Natural killer cell treated with Interleukin-12 subunit alpha and Interleukin-12 subunit beta and Interleukin-15 and Interleukin-18, amount 100 ng/mL, for 72 hours (primary cell): ENCODE results near the gene DHX57. TPM values are rescaled to one million over a fixed set of nuclear protein-coding genes. Genes with fewer than 3 reads are reported as not detected.

Source experiments
- ATAC-seq, 2 donors: fragments of 150-1000 bp; cut with Tn5 transposase in 1 of 2; sonication (Bioruptor Pico), chemical (Tn5 transposase) in 1 of 2; 2 replicates each; pipeline ENCODE4 v1.10.0; 2021
- DNase-seq: peaks from one replicate; pipeline ENCODE4 v3.0.0; 2022; ENCODE audit warnings: low spot score
- H3K27ac Mint-ChIP-seq, 2 donors: 1 replicate in 1 of 2; 2 replicates in 1 of 2; pipeline ENCODE4 v1.8.0; 2022; ENCODE audit warnings: mixed read lengths in 2 of 2, mild to moderate bottlenecking in 1 of 2, moderate library complexity in 1 of 2
- H3K27me3 Mint-ChIP-seq, 2 donors: 1 replicate in 1 of 2; 2 replicates in 1 of 2; pipeline ENCODE4 v1.8.0; 2022; ENCODE audit warnings: mixed read lengths in 2 of 2
- H3K36me3 Mint-ChIP-seq: one replicate; pipeline ENCODE4 v1.8.0; 2022; ENCODE audit warnings: mixed read lengths
- H3K4me1 Mint-ChIP-seq, 2 donors: 1 replicate in 1 of 2; 2 replicates in 1 of 2; pipeline ENCODE4 v1.8.0; 2022; ENCODE audit warnings: low read depth in 2 of 2, mixed read lengths in 2 of 2, mild to moderate bottlenecking in 1 of 2
- H3K4me3 Mint-ChIP-seq: one replicate; pipeline ENCODE4 v1.8.0; 2022; ENCODE audit warnings: mixed read lengths
- H3K9me3 Mint-ChIP-seq: 2 replicates; pipeline ENCODE4 v1.8.0; 2022; ENCODE audit warnings: mixed read lengths
- total RNA-seq, 2 donors: library from RNA; stranded (reverse); gene quantifications; one replicate each; pipeline ENCODE4 v1.2.3, GENCODE V29; 2022

Gene DHX57
- total RNA-seq, 2 donors from 2014 or later = 17.5 to 37.7 TPM

DNA sequence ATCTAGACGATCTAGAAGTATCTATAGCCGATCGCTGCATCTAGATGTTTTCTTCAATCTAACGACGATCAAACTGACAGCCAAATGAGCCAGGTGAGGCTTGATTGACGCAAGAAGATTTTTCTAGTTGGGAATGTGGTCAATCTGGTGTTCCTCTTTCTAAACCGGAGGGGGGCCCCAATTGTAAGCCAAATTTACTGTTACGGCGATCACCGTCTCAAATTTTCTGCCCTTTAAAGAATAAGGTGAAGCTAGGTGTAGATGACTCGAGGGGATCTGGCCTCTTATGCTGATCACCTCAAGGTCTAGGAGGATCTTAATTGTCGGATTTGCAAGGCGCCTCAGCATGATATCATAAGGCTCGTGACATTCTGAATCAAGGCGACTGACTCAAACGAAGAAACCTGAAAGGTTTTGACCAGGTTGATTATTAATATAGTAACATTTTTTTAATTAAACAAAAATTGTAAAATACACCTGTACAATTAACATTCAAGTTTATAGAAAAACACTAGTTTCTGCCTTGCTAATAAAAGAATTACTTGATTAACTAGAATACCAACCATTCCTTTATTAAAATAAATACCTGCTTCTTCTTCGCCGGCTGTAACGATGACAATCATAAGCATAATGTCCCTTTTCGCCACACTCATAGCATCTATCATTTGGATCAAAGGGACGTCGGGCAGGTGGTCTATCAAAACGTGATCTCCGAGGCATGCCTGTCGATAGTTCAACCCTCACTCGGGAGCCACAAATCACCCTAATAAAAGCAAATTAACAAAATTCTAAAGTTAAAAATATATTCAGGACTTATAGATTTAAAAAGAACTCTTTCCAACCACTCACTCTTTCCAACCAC lies 126.6 kb downstream of the DHX57 start:
- ATAC-seq = no peak
- H3K36me3 Mint-ChIP-seq = peaks cover 59% of the 10 kb centered on the region

DNA sequence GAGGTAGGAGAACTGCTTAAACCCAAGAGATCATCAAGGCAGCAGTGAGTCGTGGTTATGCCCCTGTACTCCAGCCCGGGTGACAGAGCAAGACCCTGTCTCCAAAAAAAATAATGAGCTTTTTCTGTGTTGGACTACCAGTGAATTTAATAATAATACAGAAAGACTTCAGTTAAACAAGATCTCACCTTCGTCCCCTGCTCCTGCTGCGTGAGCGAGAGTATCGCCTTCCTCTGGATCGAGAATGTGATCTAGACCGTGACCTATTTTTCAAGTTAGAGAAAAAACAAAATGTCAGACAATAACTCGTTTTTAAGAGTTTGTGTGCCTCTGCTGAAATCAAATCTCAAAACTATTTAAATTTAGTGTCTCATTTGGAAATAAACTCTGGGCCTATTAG lies 127.3 kb downstream of the DHX57 start:
- peaks cover 68 to 70% of the 10 kb centered on the region in 2 donors for H3K4me1 Mint-ChIP-seq
- peaks cover 59% of the 10 kb centered on the region for H3K36me3 Mint-ChIP-seq
- H3K4me3 Mint-ChIP-seq = peak overlapping the region; percentile 100
- no peaks in the 10 kb centered on the region for H3K9me3 Mint-ChIP-seq
- peak overlapping the region; percentile 99 to 100 for H3K27ac Mint-ChIP-seq
- no peaks in the 10 kb centered on the region for H3K27me3 Mint-ChIP-seq
- ATAC-seq (no peak), DNase-seq (no peak)

More for the DNA sequence above, 126.6 kb downstream of the DHX57 start:
- Mint-ChIP-seq H3K27me3 (no peaks in the 10 kb centered on the region), H3K27ac (peak overlapping the region; percentile 99 to 100), H3K4me1 (peaks cover 65 to 68% of the 10 kb centered on the region in 2 donors), H3K4me3 (peak overlapping the region; percentile 100), H3K9me3 (no peaks in the 10 kb centered on the region)
- no peak for DNase-seq

DNA sequence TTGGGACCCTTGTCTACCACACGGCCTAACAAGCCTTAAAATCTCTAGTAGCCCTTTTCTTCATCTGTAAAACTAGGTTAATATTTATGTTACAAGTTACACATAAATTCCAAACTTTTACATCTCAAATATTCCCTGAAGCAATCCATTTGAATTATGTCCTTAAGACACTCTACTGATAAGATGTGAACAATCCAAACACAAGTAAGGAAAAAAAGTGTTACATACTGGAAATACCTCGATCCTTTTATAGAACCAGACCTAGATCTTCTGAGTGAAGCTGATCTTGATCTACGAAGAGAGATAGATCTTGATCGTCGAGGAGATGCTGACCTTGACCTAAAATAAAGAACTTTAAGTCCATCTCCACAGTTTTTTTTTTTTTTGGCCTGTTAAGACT lies 127.9 kb downstream of the DHX57 start:
- peak overlapping the region; percentile 100 for H3K4me3 Mint-ChIP-seq
- peaks cover 59% of the 10 kb centered on the region for H3K36me3 Mint-ChIP-seq
- H3K27me3 Mint-ChIP-seq = no peaks in the 10 kb centered on the region
- DNase-seq = no peak
- H3K4me1 Mint-ChIP-seq = peaks cover 68 to 70% of the 10 kb centered on the region in 2 donors
- ATAC-seq = no peak
- H3K9me3 Mint-ChIP-seq = no peaks in the 10 kb centered on the region
- peak overlapping the region; percentile 99 to 100 for H3K27ac Mint-ChIP-seq

Other genes starting within 250 kb of the DHX57 start
- gene GALM, start 209.8 kb downstream of the DHX57 start, total RNA-seq = 10 to 100 TPM; 19.9 to 50.0 TPM
- 100 to 1,000 TPM; 238 to 389 TPM for gene SRSF7, start 124.6 kb downstream of the DHX57 start, total RNA-seq
- 10 to 100 TPM; 16.4 to 23.1 TPM for gene GEMIN6, start 97.7 kb downstream of the DHX57 start, total RNA-seq
- 1 to 10 TPM; 6.4 to 6.9 TPM for gene MORN2, start within 50 bp of the DHX57 start, total RNA-seq
- under 1 TPM in 1 of 2 donors, not detected in 1; 0.28 TPM for gene ARHGEF33, start 13.9 kb upstream of the DHX57 start, total RNA-seq
- gene SOS1, start 245.1 kb upstream of the DHX57 start, total RNA-seq = 10 to 100 TPM; 57.9 to 67.1 TPM